ENCODE results near the gene AKR1B15.

The AKR1B15 gene

GRCh38 chr7:134611611-134612151 lies 62.8 kb downstream of the AKR1B15 start:
- TF ChIP-seq ZFX (IDR thresholded peaks at IDR 0.05; ENCODE audit: borderline replicate concordance) = no peak
- TF ChIP-seq CTCF (IDR thresholded peaks at IDR 0.05) = no peak
- H3K27ac ChIP-seq = no peak overlapping the region

- no peak overlapping the region for H3K27ac ChIP-seq
- TF ChIP-seq ZFX (IDR thresholded peaks at IDR 0.05; ENCODE audit: borderline replicate concordance) (no peak), CTCF (IDR thresholded peaks at IDR 0.05) (no peak; the same call in 1 of the 2 replicates)
Measured at GRCh38 chr7:134612197-134612596, 63.3 kb downstream of the AKR1B15 start.

- TF ChIP-seq CTCF (IDR thresholded peaks at IDR 0.05) (no peak), ZFX (IDR thresholded peaks at IDR 0.05; ENCODE audit: borderline replicate concordance) (no peak)
- no peak overlapping the region for H3K27ac ChIP-seq
Measured at GRCh38 chr7:134613623-134614347, 64.9 kb downstream of the AKR1B15 start.

GRCh38 chr7:134616611-134617010 lies 67.7 kb downstream of the AKR1B15 start:
- no peak overlapping the region for H3K27ac ChIP-seq
- TF ChIP-seq ZFX (IDR thresholded peaks at IDR 0.05; ENCODE audit: borderline replicate concordance) (no peak), CTCF (IDR thresholded peaks at IDR 0.05) (no peak)

- H3K27ac ChIP-seq = no peak overlapping the region
- TF ChIP-seq CTCF (IDR thresholded peaks at IDR 0.05) (no peak), ZFX (IDR thresholded peaks at IDR 0.05; ENCODE audit: borderline replicate concordance) (no peak)
Measured at GRCh38 chr7:134618756-134619530, 70.0 kb downstream of the AKR1B15 start.

GRCh38 chr7:134619627-134620331 lies 70.9 kb downstream of the AKR1B15 start:
- TF ChIP-seq ZFX (IDR thresholded peaks at IDR 0.05; ENCODE audit: borderline replicate concordance) (no peak), CTCF (IDR thresholded peaks at IDR 0.05) (no peak)
- H3K27ac ChIP-seq = no peak overlapping the region

Measured in 22Rv1 (cell line).